Body of pancreas (tissue), 4 donors: ENCODE results near the gene GLTP. TPM values are rescaled to one million over a fixed set of nuclear protein-coding genes. Genes with fewer than 3 reads are reported as not detected.
"Not testable (repeated sequence)": the region's sequence is repeated elsewhere in the genome, so short reads cannot be mapped to it uniquely, and the experiment has no call there.

Source experiments
- ATAC-seq: fragments of 150-250 bp; one replicate; pipeline ENCODE4 v1.9.1; 2016
- DNase-seq, 4 donors: peaks; one replicate each; pipeline ENCODE4 v3.0.0-alpha.2; 2019
- H3K27ac ChIP-seq, 4 donors: fragments of 200-600 bp; sonication (generic); 1 replicate in 3 of 4; 2 replicates in 1 of 4; pipeline versions ENCODE4 v1.5.1 to v1.6.1; 2016 to 2019; ENCODE audit warnings: mild to moderate bottlenecking in 1 of 4, mixed read lengths in 1 of 4, moderate library complexity in 1 of 4
- H3K27me3 ChIP-seq, 2 donors: fragments of 200-600 bp; sonication (generic); one replicate each; pipeline ENCODE4 v1.6.0; 2016; ENCODE audit warnings: mild to moderate bottlenecking in 1 of 2
- H3K36me3 ChIP-seq, 2 donors: fragments of 200-600 bp; sonication (generic); replicated peaks in 1 of 2; 2 replicates each; pipeline ENCODE4 v1.5.1; 2016; ENCODE audit warnings: low read depth in 2 of 2; ENCODE audit not compliant: insufficient read depth in 1 of 2
- H3K4me1 ChIP-seq: fragments of 200-600 bp; sonication (generic); one replicate; pipeline ENCODE4 v1.6.0; 2016
- H3K4me3 ChIP-seq, 2 donors: fragments of 200-600 bp; sonication (generic); 1 replicate in 1 of 2; 2 replicates in 1 of 2; pipeline ENCODE4 v1.5.1; 2016 to 2019
- H3K9me3 ChIP-seq, 3 donors: fragments of 200-600 bp; sonication (generic); 1 replicate in 2 of 3; 2 replicates in 1 of 3; pipeline ENCODE4 v1.5.1; 2016
- CTCF ChIP-seq, 7 experiments: fragments of 450-650 bp in 4 of 7; fragments of 200-600 bp in 3 of 7; sonication (generic) in 3 of 7; IDR thresholded peaks; one replicate each; pipeline ENCODE4 v1.5.1; 2016 to 2019; ENCODE audit warnings: antibody characterized with exemption in 7 of 7
- POLR2A ChIP-seq, 3 donors: fragments of 450-650 bp; IDR thresholded peaks; one replicate each; pipeline ENCODE4 v1.6.1; 2016; ENCODE audit warnings: antibody characterized with exemption in 3 of 3, mild to moderate bottlenecking in 2 of 3
- WGBS, 2 donors: methylation state at CpG; one replicate each; pipeline ENCODE4 v1.1.5; 2017; 5-methylcytosine and 5-hydroxymethylcytosine counted together
- intact Hi-C: fragments of 100-400 bp; cut with DNase I; formaldehyde crosslinking; loops from one replicate; pipeline ENCODE4 v1.15.1; 2023
- total RNA-seq, 2 donors: library from RNA; depleted of rRNA; stranded (reverse); fragments of >200 nt; gene quantifications; one replicate each; pipeline ENCODE4 v1.1.0, GENCODE V29; 2016

Gene GLTP
- total RNA-seq, 2 donors from 2014 or later: 21.1 to 27.8 TPM

- no peak overlapping the region for H3K4me3 ChIP-seq
- no peaks in the 10 kb centered on the region for H3K27me3 ChIP-seq
- peaks cover 34% of the 10 kb centered on the region for H3K4me1 ChIP-seq
- TF ChIP-seq CTCF (IDR thresholded peaks at IDR 0.05) (no peak), POLR2A (IDR thresholded peaks at IDR 0.05) (peak in 2 of 3 donors; percentile 44 to 53)
- H3K9me3 ChIP-seq: no peaks in the 10 kb centered on the region
- intact Hi-C loops: no loop called here
- DNase-seq: peak; percentile 82 to 94 (median 89)
- ATAC-seq: peak; percentile 97
- WGBS, 2 donors: 70 to 73% methylated on average over 4 to 9 of the region's 9 CpGs
- H3K27ac ChIP-seq: peak overlapping the region; percentile 65 to 95 (median 90)
- H3K36me3 ChIP-seq: no peaks in the 10 kb centered on the region
Measured at GRCh38 chr12:109863847-109864712, 16.3 kb downstream of the GLTP start.

- H3K27ac ChIP-seq, H3K27me3 ChIP-seq, H3K4me3 ChIP-seq, DNase-seq, H3K36me3 ChIP-seq, H3K9me3 ChIP-seq, ATAC-seq, intact Hi-C loops: not testable (repeated sequence)
- 93 to 94% methylated on average over 6 to 9 of the region's 9 CpGs for WGBS, 2 donors
- peaks cover 34% of the 10 kb centered on the region for H3K4me1 ChIP-seq
Measured at GRCh38 chr12:109862491-109862890, 17.9 kb downstream of the GLTP start.

DNA sequence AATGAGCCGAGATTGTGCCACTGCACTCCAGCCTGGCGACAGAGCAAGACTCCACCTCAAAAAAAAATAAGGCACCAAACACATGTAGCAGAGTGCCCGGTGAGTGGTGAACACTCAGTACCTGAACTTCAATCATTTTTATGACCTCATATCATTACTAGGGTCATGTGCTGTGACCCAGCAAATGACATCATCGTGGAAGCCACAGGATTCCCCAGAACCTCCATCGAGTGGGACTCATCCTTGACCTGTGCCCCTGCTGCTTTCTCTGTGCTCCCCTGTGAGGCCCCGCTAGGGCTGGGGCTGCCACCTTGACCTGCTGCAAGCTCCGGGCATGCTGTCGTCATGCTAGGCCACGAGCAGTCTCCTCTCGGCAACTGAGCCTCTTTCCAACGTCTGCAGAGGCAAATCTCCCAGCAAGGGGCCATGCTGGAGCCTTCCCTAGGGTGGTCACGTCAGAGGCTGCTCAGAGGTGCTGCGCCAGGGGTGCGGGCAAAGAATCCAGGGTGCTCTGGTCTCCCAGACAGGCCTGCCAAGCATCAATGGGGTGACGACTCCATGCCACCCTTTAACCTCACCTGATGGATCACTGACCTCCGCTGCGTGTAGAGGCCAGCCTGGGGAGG lies 18.5 kb downstream of the GLTP start:
- intact Hi-C loops: no loop called here
- H3K36me3 ChIP-seq: peaks cover 0 to 10% of the 10 kb centered on the region in 2 donors
- TF ChIP-seq POLR2A (IDR thresholded peaks at IDR 0.05) (no peak), CTCF (IDR thresholded peaks at IDR 0.05) (no peak)
- peaks cover 34% of the 10 kb centered on the region for H3K4me1 ChIP-seq
- 79 to 87% methylated on average over 7 to 17 of the region's 17 CpGs for WGBS, 2 donors
- no peaks in the 10 kb centered on the region for H3K27me3 ChIP-seq
- no peak overlapping the region for H3K27ac ChIP-seq
- ATAC-seq (no peak), DNase-seq (no peak)
- H3K9me3 ChIP-seq: no peaks in the 10 kb centered on the region
- no peak overlapping the region for H3K4me3 ChIP-seq

DNA sequence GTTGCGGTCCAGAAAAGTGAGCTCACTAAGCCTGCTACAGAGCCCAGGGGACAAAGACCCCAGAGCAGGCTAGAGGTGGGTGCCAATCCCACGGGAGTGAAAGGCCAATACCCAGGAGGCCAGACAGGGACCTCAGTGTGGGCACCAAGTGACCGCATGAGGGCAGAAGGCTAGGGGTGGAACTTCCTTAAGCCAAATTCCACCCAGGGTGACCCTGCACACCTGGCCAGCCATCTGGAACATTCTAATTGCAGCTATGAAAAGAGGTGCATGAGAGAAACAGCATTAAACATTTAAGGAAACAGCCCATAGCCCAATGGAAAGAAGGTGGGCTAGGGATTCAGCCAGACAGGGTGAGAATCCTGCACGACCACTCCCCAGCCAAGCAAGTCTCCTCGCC lies 19.4 kb downstream of the GLTP start:
- no peaks in the 10 kb centered on the region for H3K9me3 ChIP-seq
- H3K27ac ChIP-seq: no peak overlapping the region
- no peak overlapping the region for H3K4me3 ChIP-seq
- TF ChIP-seq POLR2A (IDR thresholded peaks at IDR 0.05) (no peak), CTCF (IDR thresholded peaks at IDR 0.05) (no peak)
- DNase-seq (no peak), ATAC-seq (no peak)
- intact Hi-C loops: no loop called here
- peaks cover 28% of the 10 kb centered on the region for H3K4me1 ChIP-seq
- no peaks in the 10 kb centered on the region for H3K27me3 ChIP-seq
- peaks cover 0 to 10% of the 10 kb centered on the region in 2 donors for H3K36me3 ChIP-seq
- 96 to 98% methylated on average over 4 to 5 of the region's 5 CpGs for WGBS, 2 donors

GRCh38 chr12:109858764-109859163 lies 21.6 kb downstream of the GLTP start:
- H3K4me3 ChIP-seq: no peak overlapping the region
- intact Hi-C loops: loop anchor here (10.0 kb wide), 1 partner anchor 284 kb away; the partner anchor contains the start of genes MMAB and MVK
- H3K27ac ChIP-seq: no peak overlapping the region
- no peak for ATAC-seq
- WGBS, 2 donors: 89 to 90% methylated on average over 5 of the region's 5 CpGs
- no peak for TF ChIP-seq POLR2A (IDR thresholded peaks at IDR 0.05)
- TF ChIP-seq CTCF (IDR thresholded peaks at IDR 0.05): no peak
- no peaks in the 10 kb centered on the region for H3K9me3 ChIP-seq
- H3K36me3 ChIP-seq: peaks cover 0 to 13% of the 10 kb centered on the region in 2 donors
- H3K27me3 ChIP-seq: no peaks in the 10 kb centered on the region
- H3K4me1 ChIP-seq: peaks cover 7% of the 10 kb centered on the region
- no peak for DNase-seq
